Endothelial cell of umbilical vein (primary cell): ENCODE data around the gene SCUBE3.

Source experiments
- CTCF ChIP-seq, 2 donors: IDR thresholded peaks; 1 replicate in 1 of 2; 2 replicates in 1 of 2; pipeline ENCODE4 v1.5.1; 2011; ENCODE audit warnings: low read length in 2 of 2, mild to moderate bottlenecking in 2 of 2, moderate library complexity in 2 of 2, control low read depth in 1 of 2, inconsistent platforms in 1 of 2, low read depth in 1 of 2; ENCODE audit not compliant: insufficient read depth in 1 of 2; ENCODE audit errors: extremely low read depth in 1 of 2
- FOS ChIP-seq: IDR thresholded peaks from 2 replicates; pipeline ENCODE4 v1.6.1; 2011; ENCODE audit warnings: mild to moderate bottlenecking, low read length, moderate library complexity, borderline replicate concordance; ENCODE audit not compliant: insufficient read depth
- MYC ChIP-seq: IDR thresholded peaks from one replicate; pipeline ENCODE4 v1.6.1; 2011; ENCODE audit warnings: mild to moderate bottlenecking, low read depth, low read length
- POLR2A ChIP-seq: IDR thresholded peaks from 2 replicates; pipeline ENCODE4 v1.6.1; 2012; ENCODE audit warnings: low read depth, mild to moderate bottlenecking, control low read depth, low read length

- no peak for TF ChIP-seq FOS
- no peak for TF ChIP-seq POLR2A
- no peak for TF ChIP-seq CTCF (IDR thresholded peaks at IDR 0.05; ENCODE audit: extremely low read depth in 1 of 2, insufficient read depth in 1 of 2, low read depth in 1 of 2, low read length in 2 of 2)
- TF ChIP-seq MYC: no peak
Measured at GRCh38 chr6:35258336-35258735, 44.6 kb downstream of the SCUBE3 start.
